ENCODE data around the gene TUT4. TPM values are rescaled to one million over a fixed set of nuclear protein-coding genes. Genes with fewer than 3 reads are reported as not detected.
"Not testable (repeated sequence)": the region's sequence is repeated elsewhere in the genome, so short reads cannot be mapped to it uniquely, and the experiment has no call there.

TUT4 gene
- total RNA-seq, 6 donors from 2014 or later, result 31.0 to 85.7 (median 55.4) TPM

DNA sequence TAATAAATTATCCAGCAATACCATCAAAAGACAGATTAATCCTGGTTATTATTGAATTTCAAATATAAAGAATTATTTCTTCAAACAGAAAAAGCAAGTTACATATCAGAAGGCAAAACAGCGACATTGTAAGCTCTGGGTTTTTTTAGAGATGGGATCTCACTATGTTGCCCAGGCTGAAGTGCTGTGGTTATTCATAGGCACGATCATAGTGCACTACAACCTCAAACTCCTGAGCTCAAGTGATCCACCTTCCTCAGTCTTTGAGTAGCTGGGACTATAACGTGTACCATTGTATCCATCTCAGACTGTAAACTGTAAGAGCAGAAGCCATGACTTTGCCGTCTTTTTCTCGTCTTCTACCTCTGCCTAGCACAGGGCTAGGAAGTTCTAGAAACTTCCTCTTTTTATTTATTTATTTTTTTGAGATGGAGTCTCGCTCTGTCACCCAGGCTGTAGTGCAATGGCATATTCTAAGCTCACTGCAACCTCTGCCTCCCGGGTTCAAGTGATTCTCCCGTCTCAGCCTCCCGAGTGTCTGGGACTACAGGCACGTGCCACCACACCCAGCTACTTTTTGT is 29.3 kb upstream of the TUT4 start:
- no peaks in the 10 kb centered on the region for H3K27me3 ChIP-seq
- DNase-seq, result no peak
- H3K4me1 ChIP-seq, result no peaks in the 10 kb centered on the region
- H3K36me3 ChIP-seq, result no peaks in the 10 kb centered on the region
- 90 to 93% methylated on average over 10 of the region's 10 CpGs for WGBS, 2 donors
- H3K27ac ChIP-seq, result no peak overlapping the region
- TF ChIP-seq, protein P1, sequence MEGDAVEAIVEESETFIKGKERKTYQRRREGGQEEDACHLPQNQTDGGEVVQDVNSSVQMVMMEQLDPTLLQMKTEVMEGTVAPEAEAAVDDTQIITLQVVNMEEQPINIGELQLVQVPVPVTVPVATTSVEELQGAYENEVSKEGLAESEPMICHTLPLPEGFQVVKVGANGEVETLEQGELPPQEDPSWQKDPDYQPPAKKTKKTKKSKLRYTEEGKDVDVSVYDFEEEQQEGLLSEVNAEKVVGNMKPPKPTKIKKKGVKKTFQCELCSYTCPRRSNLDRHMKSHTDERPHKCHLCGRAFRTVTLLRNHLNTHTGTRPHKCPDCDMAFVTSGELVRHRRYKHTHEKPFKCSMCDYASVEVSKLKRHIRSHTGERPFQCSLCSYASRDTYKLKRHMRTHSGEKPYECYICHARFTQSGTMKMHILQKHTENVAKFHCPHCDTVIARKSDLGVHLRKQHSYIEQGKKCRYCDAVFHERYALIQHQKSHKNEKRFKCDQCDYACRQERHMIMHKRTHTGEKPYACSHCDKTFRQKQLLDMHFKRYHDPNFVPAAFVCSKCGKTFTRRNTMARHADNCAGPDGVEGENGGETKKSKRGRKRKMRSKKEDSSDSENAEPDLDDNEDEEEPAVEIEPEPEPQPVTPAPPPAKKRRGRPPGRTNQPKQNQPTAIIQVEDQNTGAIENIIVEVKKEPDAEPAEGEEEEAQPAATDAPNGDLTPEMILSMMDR (IDR thresholded peaks at IDR 0.05), result no peak
- no peak for TF ChIP-seq POLR2A (IDR thresholded peaks at IDR 0.05)
- TF ChIP-seq EP300 (IDR thresholded peaks at IDR 0.05), result no peak
- TF ChIP-seq POLR2AphosphoS5 (IDR thresholded peaks at IDR 0.05), result no peak
- no peak for ATAC-seq (ENCODE audit: low FRiP score in 2 of 2)
- no peak overlapping the region for H3K4me3 ChIP-seq
- no peaks in the 10 kb centered on the region for H3K9me3 ChIP-seq

DNA sequence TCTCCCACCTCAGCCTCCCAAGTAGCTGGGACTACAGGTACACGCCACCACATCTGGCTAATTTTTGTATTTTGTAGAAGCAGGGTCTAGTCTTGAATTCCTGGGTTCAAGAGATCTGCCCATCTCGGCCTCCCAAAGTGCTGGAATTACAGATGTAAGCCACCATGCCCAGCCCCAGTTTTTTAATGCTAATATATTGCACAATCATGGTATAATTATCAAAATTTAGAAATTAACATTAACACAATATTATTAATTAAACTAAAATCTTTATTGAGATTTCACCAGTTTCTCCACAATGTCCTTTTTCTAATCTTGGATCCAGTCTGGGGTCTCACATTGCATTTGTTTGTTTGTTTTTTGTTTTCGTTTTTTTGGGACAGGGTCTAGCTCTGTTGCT is 27.4 kb upstream of the TUT4 start:
- TF ChIP-seq EP300 (IDR thresholded peaks at IDR 0.05) (no peak), POLR2A (IDR thresholded peaks at IDR 0.05) (no peak), POLR2AphosphoS5 (IDR thresholded peaks at IDR 0.05) (no peak)
- TF ChIP-seq, protein P1 (IDR thresholded peaks at IDR 0.05), result no peak
- Histone ChIP-seq H3K4me1 (no peaks in the 10 kb centered on the region), H3K27me3 (no peaks in the 10 kb centered on the region), H3K27ac (no peak overlapping the region), H3K4me3 (no peak overlapping the region), H3K36me3 (no peaks in the 10 kb centered on the region), H3K9me3 (no peaks in the 10 kb centered on the region)
- no peak for ATAC-seq (ENCODE audit: low FRiP score in 2 of 2)
- WGBS, 2 donors, result 89 to 90% methylated on average over 3 of the region's 3 CpGs
- DNase-seq, result no peak

DNA sequence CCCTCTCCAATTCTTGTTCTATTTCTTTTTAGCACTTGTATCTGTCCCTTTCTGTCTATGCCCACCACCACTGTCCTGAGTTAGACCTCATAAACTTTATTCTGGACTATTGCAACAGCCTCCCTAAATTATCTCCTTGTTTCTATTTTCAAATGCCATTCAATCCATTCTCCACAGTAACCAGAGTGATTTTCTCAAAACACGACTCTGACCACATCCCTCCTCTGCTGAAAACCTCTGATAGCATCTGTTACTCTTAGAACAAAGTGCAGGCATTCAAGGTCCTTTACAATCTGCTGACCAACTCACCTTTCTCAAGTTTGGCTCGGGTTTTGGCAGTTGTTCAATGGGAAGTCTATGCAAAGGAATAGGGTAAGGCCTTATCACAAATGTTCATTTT is 26.5 kb upstream of the TUT4 start:
- no peak for ATAC-seq (ENCODE audit: low FRiP score in 2 of 2)

DNA sequence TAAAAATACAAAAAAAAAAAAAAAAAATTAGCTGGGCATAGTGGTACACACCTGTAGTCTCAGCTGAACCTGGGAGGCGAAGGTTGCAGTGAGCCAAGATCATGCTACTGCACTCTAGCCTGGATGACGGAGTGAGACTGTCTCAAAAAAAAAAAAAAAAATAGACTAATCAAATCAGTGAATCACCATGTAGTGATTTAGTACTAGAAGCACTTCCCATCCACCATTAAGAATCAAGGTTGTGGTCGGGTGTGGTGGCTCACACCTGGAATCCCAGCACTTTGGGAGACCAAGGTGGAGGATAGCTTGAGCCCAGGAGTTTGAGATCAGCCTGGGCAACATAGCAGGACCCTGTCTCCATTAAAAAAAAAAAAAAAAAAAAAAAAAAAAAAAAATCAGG is 25.2 kb upstream of the TUT4 start:
- not testable (repeated sequence) for H3K27me3 ChIP-seq; H3K4me1 ChIP-seq; H3K4me3 ChIP-seq; H3K27ac ChIP-seq; DNase-seq; H3K9me3 ChIP-seq; H3K36me3 ChIP-seq; ATAC-seq (ENCODE audit: low FRiP score in 2 of 2)
- 93 to 98% methylated on average over 3 of the region's 3 CpGs for WGBS, 2 donors

More for the DNA sequence above, 26.5 kb upstream of the TUT4 start:
- no peaks in the 10 kb centered on the region for H3K9me3 ChIP-seq
- TF ChIP-seq POLR2A (IDR thresholded peaks at IDR 0.05) (no peak), POLR2AphosphoS5 (IDR thresholded peaks at IDR 0.05) (no peak), EP300 (IDR thresholded peaks at IDR 0.05) (no peak)
- TF ChIP-seq, protein P1 (IDR thresholded peaks at IDR 0.05), result no peak
- 48 to 50% methylated on average over 2 of the region's 2 CpGs for WGBS, 2 donors
- no peaks in the 10 kb centered on the region for H3K36me3 ChIP-seq
- no peak for DNase-seq
- H3K27ac ChIP-seq, result no peak overlapping the region
- no peak overlapping the region for H3K4me3 ChIP-seq
- no peaks in the 10 kb centered on the region for H3K4me1 ChIP-seq
- H3K27me3 ChIP-seq, result no peaks in the 10 kb centered on the region

DNA sequence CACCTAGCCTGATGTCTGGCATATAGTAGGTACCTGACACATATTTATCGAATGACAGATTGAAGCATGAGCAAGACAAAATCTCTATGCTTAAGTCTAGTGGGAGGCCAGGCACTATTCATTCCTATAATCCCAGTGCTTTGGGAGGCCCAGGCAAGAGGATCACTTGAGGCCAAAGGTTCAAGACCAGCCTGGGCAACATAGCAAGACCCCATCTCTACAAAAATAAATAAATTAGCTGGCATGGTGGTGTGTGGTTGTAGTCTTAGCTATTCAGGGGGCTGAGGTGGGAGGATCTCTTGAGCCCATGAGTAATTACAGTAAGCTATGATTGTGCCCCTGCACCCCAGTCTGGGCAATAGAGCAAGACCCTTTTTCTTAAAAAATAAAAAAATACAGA is 23.2 kb upstream of the TUT4 start:
- no peak overlapping the region for H3K4me3 ChIP-seq
- no peaks in the 10 kb centered on the region for H3K27me3 ChIP-seq
- WGBS, 2 donors, result 95 to 100% methylated on average over 1 of the region's 1 CpG
- TF ChIP-seq POLR2AphosphoS5 (IDR thresholded peaks at IDR 0.05), result no peak
- no peak for TF ChIP-seq POLR2A (IDR thresholded peaks at IDR 0.05)
- TF ChIP-seq, protein P1 (IDR thresholded peaks at IDR 0.05), result no peak
- TF ChIP-seq EP300 (IDR thresholded peaks at IDR 0.05), result no peak
- ATAC-seq (ENCODE audit: low FRiP score in 2 of 2), result no peak
- H3K4me1 ChIP-seq, result no peaks in the 10 kb centered on the region
- no peaks in the 10 kb centered on the region for H3K36me3 ChIP-seq
- no peak overlapping the region for H3K27ac ChIP-seq
- H3K9me3 ChIP-seq, result no peaks in the 10 kb centered on the region
- no peak for DNase-seq
